Omental fat pad (tissue), 4 donors: ENCODE data around the gene CCDC148. TPM values are rescaled to one million over a fixed set of nuclear protein-coding genes. Genes with fewer than 3 reads are reported as not detected.

Experiments used
- ATAC-seq: fragments of 150-250 bp; one replicate; pipeline ENCODE4 v1.9.1; 2016; ENCODE audit warnings: mild to moderate bottlenecking, moderate library complexity; ENCODE audit not compliant: low FRiP score
- DNase-seq: peaks from one replicate; pipeline ENCODE4 v3.0.0-alpha.2; 2019; ENCODE audit warnings: low spot score
- total RNA-seq, 4 donors: library from RNA; depleted of rRNA; stranded (reverse); fragments of >200 nt; gene quantifications; one replicate each; pipeline ENCODE4 v1.1.0, GENCODE V29; 2016
- TF ChIP-seq, protein P1 (sequence below), 3 donors: fragments of 450-650 bp; IDR thresholded peaks; one replicate each; pipeline ENCODE4 v1.5.1; 2016 to 2017; ENCODE audit warnings: antibody characterized with exemption in 3 of 3, mild to moderate bottlenecking in 3 of 3, moderate library complexity in 2 of 3

The CCDC148 gene
- total RNA-seq, 4 donors from 2014 or later, result 0.48 TPM; not detected in 3

DNA sequence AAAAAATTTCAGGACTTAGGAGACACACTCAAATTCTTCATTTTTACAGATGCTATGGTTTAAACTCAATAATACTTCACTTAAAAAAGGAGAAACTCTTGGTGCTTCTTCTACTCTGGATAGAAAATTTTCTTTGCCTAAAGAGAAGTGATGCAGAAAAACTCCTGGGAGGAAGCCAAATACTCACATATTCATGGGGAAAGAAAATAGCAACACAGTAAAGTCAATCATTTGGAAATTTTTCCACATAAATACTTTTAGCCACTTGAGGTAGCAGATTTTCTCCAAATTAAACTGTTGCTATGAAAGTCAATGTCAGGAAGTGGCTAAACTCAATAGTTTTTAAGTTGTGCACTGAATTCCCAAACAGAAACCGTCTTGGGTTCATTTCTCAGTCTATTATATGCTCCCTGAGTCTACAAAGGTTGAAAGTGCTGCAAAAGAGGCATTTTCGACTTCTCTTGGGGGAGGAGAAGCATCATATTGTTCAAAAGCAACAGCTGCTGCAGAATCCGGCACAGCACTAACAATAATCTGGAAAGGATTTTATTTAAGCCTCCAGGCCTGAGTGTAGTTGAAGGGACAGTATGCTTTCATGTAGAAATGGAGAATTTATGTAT, 273.8 kb downstream of the CCDC148 start:
- no peak for DNase-seq
- no peak for ATAC-seq
- TF ChIP-seq, protein P1, sequence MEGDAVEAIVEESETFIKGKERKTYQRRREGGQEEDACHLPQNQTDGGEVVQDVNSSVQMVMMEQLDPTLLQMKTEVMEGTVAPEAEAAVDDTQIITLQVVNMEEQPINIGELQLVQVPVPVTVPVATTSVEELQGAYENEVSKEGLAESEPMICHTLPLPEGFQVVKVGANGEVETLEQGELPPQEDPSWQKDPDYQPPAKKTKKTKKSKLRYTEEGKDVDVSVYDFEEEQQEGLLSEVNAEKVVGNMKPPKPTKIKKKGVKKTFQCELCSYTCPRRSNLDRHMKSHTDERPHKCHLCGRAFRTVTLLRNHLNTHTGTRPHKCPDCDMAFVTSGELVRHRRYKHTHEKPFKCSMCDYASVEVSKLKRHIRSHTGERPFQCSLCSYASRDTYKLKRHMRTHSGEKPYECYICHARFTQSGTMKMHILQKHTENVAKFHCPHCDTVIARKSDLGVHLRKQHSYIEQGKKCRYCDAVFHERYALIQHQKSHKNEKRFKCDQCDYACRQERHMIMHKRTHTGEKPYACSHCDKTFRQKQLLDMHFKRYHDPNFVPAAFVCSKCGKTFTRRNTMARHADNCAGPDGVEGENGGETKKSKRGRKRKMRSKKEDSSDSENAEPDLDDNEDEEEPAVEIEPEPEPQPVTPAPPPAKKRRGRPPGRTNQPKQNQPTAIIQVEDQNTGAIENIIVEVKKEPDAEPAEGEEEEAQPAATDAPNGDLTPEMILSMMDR (IDR thresholded peaks at IDR 0.05), result no peak

DNA sequence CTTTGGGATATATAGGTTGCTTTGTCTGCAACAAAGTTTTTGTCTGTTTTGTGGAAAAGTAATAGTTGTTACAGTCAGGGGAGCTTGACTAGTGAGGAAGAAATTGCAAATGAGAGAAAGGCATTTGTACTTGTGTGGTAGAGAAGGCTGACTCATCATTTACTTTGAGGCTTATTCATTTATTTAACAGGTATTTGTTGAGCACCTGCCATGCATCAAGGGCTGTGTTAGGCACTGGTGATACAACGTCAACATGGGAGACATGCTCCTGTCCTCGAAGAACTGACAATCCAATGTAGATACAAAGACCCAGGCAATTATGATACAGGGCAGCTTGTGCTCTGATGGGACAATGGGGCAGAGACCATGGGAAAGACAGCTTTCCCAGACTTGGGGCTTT, 275.4 kb downstream of the CCDC148 start:
- TF ChIP-seq, protein P1 (IDR thresholded peaks at IDR 0.05), result no peak
- DNase-seq, result no peak
- ATAC-seq, result no peak

DNA sequence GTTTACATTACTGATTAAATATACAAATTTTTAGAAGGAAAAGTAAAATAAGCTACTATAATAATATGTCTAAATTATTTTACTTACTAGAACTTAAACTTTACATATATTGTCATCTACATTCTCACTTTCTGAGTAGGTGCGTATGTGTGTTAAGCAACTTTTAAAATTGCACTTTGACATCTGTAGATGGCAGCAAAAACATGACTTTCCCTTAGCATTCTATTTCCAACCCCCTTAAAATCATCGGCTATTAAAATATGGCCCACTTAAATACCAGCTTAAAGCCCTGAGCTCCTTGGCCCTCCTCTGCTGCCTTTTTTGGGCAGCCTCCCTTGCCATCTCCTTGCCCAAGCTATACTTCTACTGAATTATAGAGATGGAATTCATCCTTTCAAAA, 276.9 kb downstream of the CCDC148 start:
- no peak for ATAC-seq
- TF ChIP-seq, protein P1 (IDR thresholded peaks at IDR 0.05), result no peak
- no peak for DNase-seq

DNA sequence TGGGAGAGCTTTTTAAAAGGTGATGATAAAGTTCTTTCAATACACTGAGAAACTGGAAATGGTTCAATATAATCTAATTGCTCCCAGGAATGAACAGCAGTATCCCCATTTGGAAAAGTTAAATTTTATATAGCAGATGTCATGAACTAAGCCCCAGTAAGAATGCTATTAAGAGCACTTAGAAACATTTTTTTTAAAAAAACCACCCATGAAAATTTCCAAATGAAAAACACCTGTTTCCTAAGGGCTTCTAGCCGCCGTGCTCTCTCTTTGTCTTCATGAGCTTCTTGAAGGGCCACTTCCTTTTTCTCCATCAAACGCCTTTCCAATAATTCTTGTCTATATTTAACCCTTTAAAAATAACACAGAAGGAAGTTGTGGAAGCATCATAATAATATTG, 277.9 kb downstream of the CCDC148 start:
- DNase-seq (no peak), ATAC-seq (no peak)
- TF ChIP-seq, protein P1 (IDR thresholded peaks at IDR 0.05), result no peak

DNA sequence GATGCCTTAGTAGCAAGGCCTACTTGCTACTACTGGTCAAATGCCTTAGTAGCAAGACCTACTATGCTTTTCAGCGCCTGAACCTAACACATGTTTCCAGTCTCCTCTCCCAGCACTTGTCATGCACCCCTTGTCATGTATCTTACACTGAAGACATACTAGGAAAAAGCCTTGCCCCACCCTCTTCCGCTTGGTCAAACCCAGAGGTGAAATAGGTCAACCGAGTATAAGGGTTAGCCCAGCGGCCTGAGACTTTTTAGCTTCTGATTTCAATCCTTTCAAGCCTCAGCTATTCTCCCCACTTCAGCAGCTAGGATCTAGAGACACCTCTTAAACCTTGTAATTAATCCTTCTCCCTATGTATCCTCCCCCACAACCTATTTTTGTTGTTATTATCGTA, 281.6 kb downstream of the CCDC148 start:
- DNase-seq, result no peak
- TF ChIP-seq, protein P1 (IDR thresholded peaks at IDR 0.05), result no peak
- ATAC-seq, result no peak

DNA sequence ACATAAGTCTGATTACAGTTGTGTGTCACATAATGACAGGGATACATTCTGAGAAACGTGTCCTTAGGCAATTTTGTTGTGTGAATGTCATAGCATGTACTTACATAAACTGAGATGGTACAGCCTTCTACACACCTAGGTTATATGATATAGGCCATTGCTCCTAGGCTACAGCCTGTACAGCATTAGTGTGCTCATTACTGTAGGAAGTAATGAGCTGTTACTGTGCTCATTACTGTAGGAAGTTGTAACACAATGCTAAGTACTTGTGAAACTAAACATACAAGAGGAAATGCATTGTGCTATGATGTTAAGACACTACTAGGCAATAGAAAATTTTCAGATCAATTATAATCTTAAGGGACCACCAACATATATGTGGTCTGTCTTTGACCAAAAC, 282.1 kb downstream of the CCDC148 start:
- TF ChIP-seq, protein P1 (IDR thresholded peaks at IDR 0.05), result no peak
- no peak for DNase-seq
- no peak for ATAC-seq

DNA sequence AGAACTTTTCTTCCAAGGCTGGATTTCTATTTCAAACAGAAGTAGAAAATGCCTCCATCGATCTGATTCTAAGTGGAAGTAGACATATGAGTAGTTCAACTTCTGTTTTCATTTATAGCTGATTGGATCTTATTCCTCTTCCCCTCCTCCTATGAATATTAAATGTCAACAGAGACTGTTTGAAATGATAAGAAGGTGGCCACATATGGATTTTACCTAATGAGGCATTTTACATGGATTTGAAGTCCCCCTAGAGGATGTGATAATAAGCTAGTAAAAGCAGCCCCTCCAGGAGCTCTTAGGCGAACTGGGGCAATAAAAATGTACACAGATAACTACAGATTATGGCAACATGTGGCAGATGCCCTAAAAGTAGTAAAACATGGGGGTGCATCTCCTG, 283.8 kb downstream of the CCDC148 start:
- DNase-seq (no peak), ATAC-seq (no peak)
- TF ChIP-seq, protein P1 (IDR thresholded peaks at IDR 0.05), result no peak
